Measurements from ENCODE around the gene GTF2H2.
"Not testable (repeated sequence)": the region's sequence is repeated elsewhere in the genome, so short reads cannot be mapped to it uniquely, and the experiment has no call there.

DNA sequence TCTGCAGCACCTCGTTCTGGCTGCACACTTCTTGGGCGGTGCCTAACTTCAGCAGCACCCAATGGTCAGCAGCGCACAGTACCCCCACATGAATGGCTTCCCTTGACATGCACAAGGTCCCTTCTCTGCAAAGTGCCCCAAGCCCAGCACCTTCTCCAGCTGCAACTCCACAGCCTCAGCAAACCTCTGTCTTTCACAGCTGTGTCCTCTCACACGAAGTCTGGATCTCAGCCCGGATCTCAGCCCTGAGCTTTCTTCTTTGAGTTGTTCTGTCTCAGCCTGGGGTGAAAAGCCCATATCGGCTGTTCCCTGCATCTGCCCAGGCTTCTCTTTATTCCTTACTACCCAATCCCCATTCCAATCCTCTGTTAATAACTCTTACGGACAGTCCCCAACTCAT is 32.5 kb upstream of the GTF2H2 start:
- not testable (repeated sequence) for TF ChIP-seq CTCF (optimal IDR thresholded peaks at IDR 0.05 in 1 of 3, IDR thresholded peaks at IDR 0.05 in 1 of 3, conservative IDR thresholded peaks at IDR 0.05 in 1 of 3; ENCODE audit: extremely low read depth in 1 of 3, insufficient read depth in 2 of 3, low read length in 3 of 3); EZH2 (IDR thresholded peaks at IDR 0.05; ENCODE audit: low read length)

Data from keratinocyte (primary cell).